Measurements from ENCODE around the gene ZNRD2. TPM values are rescaled to one million over a fixed set of nuclear protein-coding genes. Genes with fewer than 3 reads are reported as not detected.
A peak's percentile ranks its signal among the peaks of the same experiment; 100 is the strongest.
"Not testable (repeated sequence)": the region's sequence is repeated elsewhere in the genome, so short reads cannot be mapped to it uniquely, and the experiment has no call there.

Gene ZNRD2
- polyA plus RNA-seq, 1 experiment, result 23.5 TPM

- no peaks in the 10 kb centered on the region for H3K27me3 ChIP-seq (ENCODE audit: control insufficient read depth, insufficient read depth, low read length)
- no peak overlapping the region for H3K4me3 ChIP-seq (ENCODE audit: low read depth, low read length)
- no peak overlapping the region for H3K27ac ChIP-seq (ENCODE audit: low read depth, low read length)
- no peak for DNase-seq (ENCODE audit: low read depth, low spot score)
- POLR2A ChIA-PET, result no interaction called here
- no peaks in the 10 kb centered on the region for H3K9me3 ChIP-seq (ENCODE audit: control insufficient read depth, insufficient read depth, low read length)
- CTCF ChIA-PET, result interaction anchor here (2.7 to 3.0 kb wide), 2 partner anchors 9 to 22 kb away, joined by 20 to 28 read pairs; partner anchors contain the start of genes FAM89B and ZNRD2
- no peak for TF ChIP-seq CTCF (IDR thresholded peaks at IDR 0.05; ENCODE audit: low read depth, low read length)
These were observed 7.5 kb upstream of the ZNRD2 start for GRCh38 chr11:65562788-65563187.

- Histone ChIP-seq H3K27me3 (ENCODE audit: control insufficient read depth, insufficient read depth, low read length) (no peaks in the 10 kb centered on the region), H3K27ac (ENCODE audit: low read depth, low read length) (no peak overlapping the region), H3K4me3 (ENCODE audit: low read depth, low read length) (no peak overlapping the region), H3K9me3 (ENCODE audit: control insufficient read depth, insufficient read depth, low read length) (no peaks in the 10 kb centered on the region)
- CTCF ChIA-PET, result interaction anchor here (1.4 kb wide), 1 partner anchor 22 kb away, joined by 3 read pairs; no protein-coding TSS in a partner anchor
- no peak for DNase-seq (ENCODE audit: low read depth, low spot score)
- POLR2A ChIA-PET, result no interaction called here
- no peak for TF ChIP-seq CTCF (IDR thresholded peaks at IDR 0.05; ENCODE audit: low read depth, low read length)
These were observed 6.7 kb upstream of the ZNRD2 start for GRCh38 chr11:65563601-65564000.

- POLR2A ChIA-PET, result interaction anchor here (1.1 kb wide), 1 partner anchor 748 kb away, joined by 3 read pairs; no protein-coding TSS in a partner anchor
- H3K27me3 ChIP-seq (ENCODE audit: control insufficient read depth, insufficient read depth, low read length); DNase-seq (ENCODE audit: low read depth, low spot score); H3K27ac ChIP-seq (ENCODE audit: low read depth, low read length); H3K9me3 ChIP-seq (ENCODE audit: control insufficient read depth, insufficient read depth, low read length); CTCF ChIA-PET; H3K4me3 ChIP-seq (ENCODE audit: low read depth, low read length): not testable (repeated sequence)
These were observed 5.3 kb upstream of the ZNRD2 start for GRCh38 chr11:65564879-65565559.

- DNase-seq (ENCODE audit: low read depth, low spot score), result no peak
- Histone ChIP-seq H3K27ac (ENCODE audit: low read depth, low read length) (peak overlapping the region; percentile 11), H3K9me3 (ENCODE audit: control insufficient read depth, insufficient read depth, low read length) (peaks cover 4% of the 10 kb centered on the region; the same call in 1 of the 2 replicates), H3K4me3 (ENCODE audit: low read depth, low read length) (no peak overlapping the region), H3K27me3 (ENCODE audit: control insufficient read depth, insufficient read depth, low read length) (no peaks in the 10 kb centered on the region)
- CTCF ChIA-PET, result interaction anchor here (0.6 to 0.7 kb wide), 2 partner anchors 318 to 503 kb away, joined by 3 to 4 read pairs; no protein-coding TSS in a partner anchor
- no peak for TF ChIP-seq CTCF (IDR thresholded peaks at IDR 0.05; ENCODE audit: low read depth, low read length)
- POLR2A ChIA-PET, result interaction anchor here (0.6 to 1.1 kb wide), 2 partner anchors 430 to 747 kb away, joined by 3 to 4 read pairs; no protein-coding TSS in a partner anchor
These were observed 4.4 kb upstream of the ZNRD2 start for GRCh38 chr11:65565624-65566453.

- no peak for TF ChIP-seq CTCF (IDR thresholded peaks at IDR 0.05; ENCODE audit: low read depth, low read length)
- no peaks in the 10 kb centered on the region for H3K27me3 ChIP-seq (ENCODE audit: control insufficient read depth, insufficient read depth, low read length)
- peak overlapping the region; percentile 98 for H3K4me3 ChIP-seq (ENCODE audit: low read depth, low read length)
- peaks cover 4% of the 10 kb centered on the region; the same call in 1 of the 2 replicates for H3K9me3 ChIP-seq (ENCODE audit: control insufficient read depth, insufficient read depth, low read length)
- no peak for DNase-seq (ENCODE audit: low read depth, low spot score)
- POLR2A ChIA-PET, result interaction anchor here (1.0 to 1.2 kb wide), 7 partner anchors 9 to 147 kb away, joined by 3 to 7 read pairs (median 4); partner anchors contain the start of genes NEAT1, PCNX3 and SCYL1
- H3K27ac ChIP-seq (ENCODE audit: low read depth, low read length), result peak overlapping the region; percentile 95
- CTCF ChIA-PET, result interaction anchor here (2.3 to 4.1 kb wide), 2 partner anchors 8 to 28 kb away, joined by 11 to 20 read pairs; no protein-coding TSS in a partner anchor
These were observed 909 bp upstream of the ZNRD2 start for GRCh38 chr11:65569164-65569972.

Data from AG04450 (cell line).